ENCODE measurements around the gene NAV3. TPM values are rescaled to one million over a fixed set of nuclear protein-coding genes. Genes with fewer than 3 reads are reported as not detected.

The NAV3 gene
- total RNA-seq, 2 donors from 2014 or later = not detected

- H3K4me1 Mint-ChIP-seq = no peaks in the 10 kb centered on the region
- no peaks in the 10 kb centered on the region for H3K36me3 Mint-ChIP-seq (ENCODE audit: low read depth)
- no peak overlapping the region for H3K4me3 Mint-ChIP-seq
- H3K27me3 Mint-ChIP-seq = no peaks in the 10 kb centered on the region
- no peak for ATAC-seq (replicated peaks)
- H3K9me3 Mint-ChIP-seq = no peaks in the 10 kb centered on the region
- H3K27ac Mint-ChIP-seq = no peak overlapping the region
Observed at GRCh38 chr12:78145398-78145797, 314.7 kb downstream of the NAV3 start.

GRCh38 chr12:78146365-78146772 lies 315.7 kb downstream of the NAV3 start:
- Mint-ChIP-seq H3K27me3 (no peaks in the 10 kb centered on the region), H3K4me3 (no peak overlapping the region), H3K4me1 (no peaks in the 10 kb centered on the region), H3K27ac (no peak overlapping the region), H3K9me3 (no peaks in the 10 kb centered on the region), H3K36me3 (ENCODE audit: low read depth) (no peaks in the 10 kb centered on the region)
- no peak for ATAC-seq (replicated peaks)

- Mint-ChIP-seq H3K27me3 (no peaks in the 10 kb centered on the region), H3K4me1 (no peaks in the 10 kb centered on the region), H3K36me3 (ENCODE audit: low read depth) (no peaks in the 10 kb centered on the region), H3K9me3 (peaks cover 4% of the 10 kb centered on the region), H3K27ac (no peak overlapping the region), H3K4me3 (no peak overlapping the region)
- no peak for ATAC-seq (replicated peaks)
Observed at GRCh38 chr12:78149459-78149858, 318.8 kb downstream of the NAV3 start.

- Mint-ChIP-seq H3K4me1 (no peaks in the 10 kb centered on the region), H3K27ac (no peak overlapping the region), H3K4me3 (no peak overlapping the region), H3K9me3 (peaks cover 13% of the 10 kb centered on the region), H3K36me3 (ENCODE audit: low read depth) (no peaks in the 10 kb centered on the region), H3K27me3 (no peaks in the 10 kb centered on the region)
- ATAC-seq (replicated peaks) = no peak
Observed at GRCh38 chr12:78155546-78155945, 324.9 kb downstream of the NAV3 start.

- Mint-ChIP-seq H3K27ac (no peak overlapping the region), H3K4me3 (no peak overlapping the region), H3K9me3 (peaks cover 13% of the 10 kb centered on the region), H3K27me3 (no peaks in the 10 kb centered on the region), H3K36me3 (ENCODE audit: low read depth) (no peaks in the 10 kb centered on the region), H3K4me1 (no peaks in the 10 kb centered on the region)
- no peak for ATAC-seq (replicated peaks)
Observed at GRCh38 chr12:78156751-78157150, 326.1 kb downstream of the NAV3 start.

- Mint-ChIP-seq H3K4me1 (no peaks in the 10 kb centered on the region), H3K27me3 (no peaks in the 10 kb centered on the region), H3K27ac (no peak overlapping the region), H3K9me3 (peaks cover 13% of the 10 kb centered on the region), H3K4me3 (no peak overlapping the region), H3K36me3 (ENCODE audit: low read depth) (no peaks in the 10 kb centered on the region)
- no peak for ATAC-seq (replicated peaks)
Observed at GRCh38 chr12:78157199-78157598, 326.5 kb downstream of the NAV3 start.

GRCh38 chr12:78164154-78164553 lies 333.5 kb downstream of the NAV3 start:
- no peak for ATAC-seq (replicated peaks)
- H3K4me3 Mint-ChIP-seq = no peak overlapping the region
- no peaks in the 10 kb centered on the region for H3K27me3 Mint-ChIP-seq
- H3K36me3 Mint-ChIP-seq (ENCODE audit: low read depth) = no peaks in the 10 kb centered on the region
- H3K9me3 Mint-ChIP-seq = no peaks in the 10 kb centered on the region
- no peaks in the 10 kb centered on the region for H3K4me1 Mint-ChIP-seq
- H3K27ac Mint-ChIP-seq = no peak overlapping the region

- ATAC-seq (replicated peaks) = no peak
- H3K9me3 Mint-ChIP-seq = peaks cover 5% of the 10 kb centered on the region
- no peak overlapping the region for H3K27ac Mint-ChIP-seq
- H3K4me1 Mint-ChIP-seq = no peaks in the 10 kb centered on the region
- H3K27me3 Mint-ChIP-seq = no peaks in the 10 kb centered on the region
- no peak overlapping the region for H3K4me3 Mint-ChIP-seq
- H3K36me3 Mint-ChIP-seq (ENCODE audit: low read depth) = no peaks in the 10 kb centered on the region
Observed at GRCh38 chr12:78167510-78167909, 336.8 kb downstream of the NAV3 start.

- H3K9me3 Mint-ChIP-seq = peaks cover 5% of the 10 kb centered on the region
- no peak overlapping the region for H3K27ac Mint-ChIP-seq
- no peaks in the 10 kb centered on the region for H3K27me3 Mint-ChIP-seq
- ATAC-seq (replicated peaks) = no peak
- no peaks in the 10 kb centered on the region for H3K4me1 Mint-ChIP-seq
- H3K36me3 Mint-ChIP-seq (ENCODE audit: low read depth) = no peaks in the 10 kb centered on the region
- no peak overlapping the region for H3K4me3 Mint-ChIP-seq
Observed at GRCh38 chr12:78171061-78171460, 340.4 kb downstream of the NAV3 start.

GRCh38 chr12:78176643-78177042 lies 345.9 kb downstream of the NAV3 start:
- Mint-ChIP-seq H3K27me3 (no peaks in the 10 kb centered on the region), H3K9me3 (peaks cover 4% of the 10 kb centered on the region), H3K4me3 (no peak overlapping the region), H3K4me1 (no peaks in the 10 kb centered on the region), H3K27ac (no peak overlapping the region), H3K36me3 (ENCODE audit: low read depth) (no peaks in the 10 kb centered on the region)
- ATAC-seq (replicated peaks) = no peak

GRCh38 chr12:78177298-78177697 lies 346.6 kb downstream of the NAV3 start:
- Mint-ChIP-seq H3K9me3 (peaks cover 4% of the 10 kb centered on the region), H3K27ac (no peak overlapping the region), H3K4me1 (no peaks in the 10 kb centered on the region), H3K27me3 (no peaks in the 10 kb centered on the region), H3K4me3 (no peak overlapping the region), H3K36me3 (ENCODE audit: low read depth) (no peaks in the 10 kb centered on the region)
- ATAC-seq (replicated peaks) = no peak

- Mint-ChIP-seq H3K27ac (no peak overlapping the region), H3K4me1 (no peaks in the 10 kb centered on the region), H3K36me3 (ENCODE audit: low read depth) (no peaks in the 10 kb centered on the region), H3K27me3 (no peaks in the 10 kb centered on the region), H3K4me3 (no peak overlapping the region), H3K9me3 (peaks cover 13% of the 10 kb centered on the region)
- ATAC-seq (replicated peaks) = no peak
Observed at GRCh38 chr12:78179346-78179745, 348.7 kb downstream of the NAV3 start.

- H3K27me3 Mint-ChIP-seq = no peaks in the 10 kb centered on the region
- peaks cover 13% of the 10 kb centered on the region for H3K9me3 Mint-ChIP-seq
- no peak overlapping the region for H3K27ac Mint-ChIP-seq
- H3K4me3 Mint-ChIP-seq = no peak overlapping the region
- ATAC-seq (replicated peaks) = no peak
- no peaks in the 10 kb centered on the region for H3K36me3 Mint-ChIP-seq (ENCODE audit: low read depth)
- H3K4me1 Mint-ChIP-seq = no peaks in the 10 kb centered on the region
Observed at GRCh38 chr12:78181544-78182162, 351.0 kb downstream of the NAV3 start.

- Mint-ChIP-seq H3K36me3 (ENCODE audit: low read depth) (no peaks in the 10 kb centered on the region), H3K27ac (no peak overlapping the region)
Observed at GRCh38 chr12:78183824-78184223, 353.1 kb downstream of the NAV3 start.

GRCh38 chr12:78185109-78185508 lies 354.4 kb downstream of the NAV3 start:
- no peak for ATAC-seq (replicated peaks)
- Mint-ChIP-seq H3K27ac (no peak overlapping the region), H3K4me1 (no peaks in the 10 kb centered on the region), H3K27me3 (no peaks in the 10 kb centered on the region), H3K4me3 (no peak overlapping the region), H3K36me3 (ENCODE audit: low read depth) (no peaks in the 10 kb centered on the region), H3K9me3 (peaks cover 15% of the 10 kb centered on the region)

More at GRCh38 chr12:78183824-78184223, 353.1 kb downstream of the NAV3 start:
- H3K27me3 Mint-ChIP-seq = no peaks in the 10 kb centered on the region
- H3K4me3 Mint-ChIP-seq = no peak overlapping the region
- ATAC-seq (replicated peaks) = no peak
- H3K4me1 Mint-ChIP-seq = no peaks in the 10 kb centered on the region
- H3K9me3 Mint-ChIP-seq = peaks cover 15% of the 10 kb centered on the region

- no peaks in the 10 kb centered on the region for H3K4me1 Mint-ChIP-seq
- no peak for ATAC-seq (replicated peaks)
- H3K36me3 Mint-ChIP-seq (ENCODE audit: low read depth) = no peaks in the 10 kb centered on the region
- H3K4me3 Mint-ChIP-seq = no peak overlapping the region
- no peaks in the 10 kb centered on the region for H3K27me3 Mint-ChIP-seq
- H3K27ac Mint-ChIP-seq = no peak overlapping the region
- peaks cover 15% of the 10 kb centered on the region for H3K9me3 Mint-ChIP-seq
Observed at GRCh38 chr12:78185651-78186050, 355.0 kb downstream of the NAV3 start.

Data from activated T-helper 17 cell treated with anti-CD3 and anti-CD28 coated beads, Interleukin-2, amount 50 U/mL, for 72 hours (primary cell).